SK-N-MC (cell line): ENCODE measurements around the gene ADAM15.
A peak's percentile ranks its signal among the peaks of the same experiment; 100 is the strongest.

Source experiments
- DNase-seq: peaks from one replicate; pipeline ENCODE4 v3.0.0-alpha.2; 2011; ENCODE audit warnings: low read depth, low spot score
- H3K27ac ChIP-seq: fragments of 200-600 bp; sonication (generic); 2 replicates; pipeline ENCODE4 v1.5.1; 2016; ENCODE audit warnings: mixed run types
- H3K36me3 ChIP-seq: fragments of 200-600 bp; sonication (generic); 2 replicates; pipeline ENCODE4 v1.6.1; 2017; ENCODE audit warnings: antibody characterized with exemption, low read length, mixed read lengths; ENCODE audit not compliant: insufficient read depth
- H3K4me3 ChIP-seq: fragments of 200-600 bp; sonication (generic); 2 replicates; pipeline ENCODE4 v1.5.1; 2016
- H3K9ac ChIP-seq: fragments of 200-600 bp; sonication (generic); 2 replicates; pipeline ENCODE4 v1.8.0; 2017; ENCODE audit warnings: mixed run types, mixed read lengths; ENCODE audit not compliant: insufficient read length
- H3K9me3 ChIP-seq: fragments of 200-600 bp; sonication (generic); 2 replicates; pipeline ENCODE4 v1.6.1; 2017; ENCODE audit warnings: low read depth, mild to moderate bottlenecking, antibody characterized with exemption, low read length, moderate library complexity, mixed read lengths
- EZH2 ChIP-seq: fragments of 200-600 bp; sonication (generic); IDR thresholded peaks from one replicate; pipeline ENCODE4 v1.6.1; 2017; ENCODE audit warnings: antibody characterized with exemption
- FOXP2 ChIP-seq: optimal IDR thresholded peaks from 2 replicates; pipeline ENCODE3; 2011; ENCODE audit warnings: mild to moderate bottlenecking, moderate library complexity; ENCODE audit not compliant: insufficient read depth; ENCODE audit errors: extremely low read length, control extremely low read depth
- POLR2AphosphoS5 ChIP-seq: IDR thresholded peaks from 2 replicates; pipeline ENCODE4 v1.6.1; 2012; ENCODE audit warnings: mild to moderate bottlenecking, low read depth, low read length, borderline replicate concordance

The ADAM15 gene

DNA sequence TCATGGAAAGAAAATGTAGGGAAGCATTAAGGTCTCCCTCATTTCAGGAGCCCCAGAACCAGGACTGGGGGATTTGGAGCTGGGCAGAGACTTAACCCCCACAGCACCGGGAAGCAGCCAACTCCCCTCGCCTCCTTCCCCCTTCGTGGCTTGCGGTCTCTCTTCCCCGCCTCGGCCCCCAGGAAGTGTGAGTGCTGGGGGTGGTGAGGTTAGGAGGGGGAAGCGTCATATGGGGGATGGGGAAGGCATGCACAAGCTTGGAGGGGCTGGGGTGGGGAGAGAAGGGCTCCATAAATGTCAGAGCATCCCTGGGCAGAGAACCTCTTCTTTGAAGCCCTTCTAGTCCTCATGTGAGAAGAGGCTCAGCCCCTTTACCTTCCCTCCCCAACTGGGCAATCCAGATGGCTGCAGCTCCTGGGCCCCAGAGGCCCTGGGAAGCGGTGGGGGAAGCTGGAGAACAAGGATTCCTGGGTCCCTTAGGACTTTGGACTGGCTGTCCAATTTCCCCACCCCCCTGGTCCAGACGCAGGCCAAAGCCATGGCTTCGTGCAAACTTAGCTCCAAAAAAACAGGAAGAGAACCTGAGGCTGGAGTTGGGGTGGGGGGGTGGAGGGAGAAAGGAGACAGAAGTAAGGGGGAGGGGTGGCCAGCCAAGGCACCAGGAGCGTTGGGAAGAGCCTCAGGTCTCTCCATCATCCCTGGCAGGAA lies 40.8 kb upstream of the ADAM15 start:
- Histone ChIP-seq H3K9ac (no peak overlapping the region), H3K36me3 (no peaks in the 10 kb centered on the region; the same call in 1 of the 2 replicates), H3K27ac (peak overlapping the region; percentile 9; the same call in 1 of the 2 replicates), H3K9me3 (no peaks in the 10 kb centered on the region), H3K4me3 (no peak overlapping the region)
- TF ChIP-seq FOXP2 (no peak), POLR2AphosphoS5 (no peak)
- no peak for DNase-seq

DNA sequence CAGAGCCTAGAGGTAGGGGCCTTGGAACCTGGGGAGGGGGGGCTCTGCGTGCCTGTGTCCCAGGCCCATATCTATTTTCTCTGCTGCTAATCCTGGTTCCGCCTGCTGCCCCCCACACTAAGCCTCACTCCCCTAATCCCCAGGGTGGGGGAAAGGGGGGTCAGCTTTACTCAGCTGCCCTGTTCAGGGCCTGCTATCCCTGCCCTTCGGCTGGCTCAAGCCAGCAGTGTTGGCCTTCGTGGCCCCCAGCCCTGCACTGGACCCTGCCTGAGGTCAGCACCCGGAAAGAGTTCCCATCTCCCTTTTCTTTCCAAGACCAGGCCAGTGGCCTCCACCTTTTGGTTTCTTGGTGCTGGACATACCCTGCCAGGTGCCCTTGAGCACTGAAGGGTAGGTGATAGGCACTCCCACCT lies 40.1 kb upstream of the ADAM15 start:
- TF ChIP-seq POLR2AphosphoS5 (no peak), FOXP2 (no peak), EZH2 (no peak)
- H3K36me3 ChIP-seq = peaks cover 2% of the 10 kb centered on the region; the same call in 1 of the 2 replicates
- no peak overlapping the region for H3K27ac ChIP-seq
- H3K4me3 ChIP-seq = no peak overlapping the region
- DNase-seq = no peak
- H3K9ac ChIP-seq = no peak overlapping the region
- H3K9me3 ChIP-seq = no peaks in the 10 kb centered on the region

DNA sequence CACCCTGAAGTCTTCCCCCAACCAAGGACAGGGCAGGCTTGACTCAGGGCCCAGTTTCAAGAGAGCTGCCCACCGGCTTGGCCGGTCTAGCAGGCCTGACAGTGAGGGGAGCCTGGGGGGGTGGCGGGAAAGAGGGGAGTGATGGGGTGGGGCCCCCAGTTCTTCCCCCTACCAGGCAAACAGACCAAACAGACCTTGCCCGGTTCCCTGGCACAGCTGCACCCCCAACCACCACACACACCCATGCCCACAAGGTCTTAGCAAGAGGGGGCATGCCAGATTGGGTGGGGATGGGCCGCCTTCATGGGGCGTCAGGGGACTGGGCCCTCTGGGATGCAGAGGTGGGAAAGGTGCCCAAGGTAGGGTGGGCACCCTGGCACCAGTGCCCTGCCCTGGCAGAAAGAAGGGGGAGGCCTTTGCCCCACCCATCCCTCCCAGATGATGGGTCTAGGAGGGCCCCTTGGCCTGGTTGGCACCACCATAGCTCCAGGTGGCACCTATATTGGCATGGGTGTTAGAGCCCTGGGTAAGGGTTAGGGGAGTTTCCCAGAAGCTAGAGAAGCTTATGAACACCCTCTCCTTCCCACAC lies 39.6 kb upstream of the ADAM15 start:
- peaks cover 7% of the 10 kb centered on the region; the same call in 1 of the 2 replicates for H3K36me3 ChIP-seq
- H3K27ac ChIP-seq = no peak overlapping the region
- no peak for DNase-seq
- no peaks in the 10 kb centered on the region for H3K9me3 ChIP-seq
- TF ChIP-seq FOXP2 (no peak), POLR2AphosphoS5 (no peak), EZH2 (no peak)
- H3K4me3 ChIP-seq = no peak overlapping the region
- H3K9ac ChIP-seq = no peak overlapping the region

DNA sequence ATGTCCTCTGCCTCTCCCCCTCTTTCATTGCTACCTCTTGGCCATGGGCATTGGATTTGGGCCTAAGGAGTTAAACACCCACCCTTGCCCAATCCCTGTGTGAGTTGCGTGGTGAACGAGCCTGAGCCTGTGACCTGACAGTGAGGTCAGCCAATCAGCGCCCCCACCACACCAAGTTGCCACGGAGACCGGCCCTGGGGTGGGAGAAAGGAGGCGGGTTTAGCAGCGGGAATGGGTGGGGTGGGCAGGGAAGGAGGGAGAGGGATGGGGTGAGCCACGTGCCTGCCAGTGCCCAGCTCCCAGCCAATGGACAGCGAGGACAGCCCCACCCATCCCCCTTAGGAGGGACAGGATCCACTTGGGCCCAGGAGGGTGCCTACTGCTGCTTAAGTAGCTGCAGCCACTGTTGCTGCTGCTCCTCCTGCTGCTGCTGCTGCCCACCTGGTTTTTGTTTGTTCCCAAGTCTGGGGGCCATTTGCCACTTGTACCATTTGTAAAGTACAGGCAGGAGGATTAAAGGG lies 39.0 kb upstream of the ADAM15 start:
- 0 out of 2 replicates have a peak, but pooled peaks have one; percentile 12 for TF ChIP-seq POLR2AphosphoS5
- TF ChIP-seq EZH2 = no peak
- TF ChIP-seq FOXP2 = no peak
- Histone ChIP-seq H3K9ac (no peak overlapping the region), H3K4me3 (no peak overlapping the region), H3K9me3 (no peaks in the 10 kb centered on the region), H3K27ac (peak overlapping the region; percentile 54), H3K36me3 (peaks cover 10% of the 10 kb centered on the region; the same call in 1 of the 2 replicates)
- no peak for DNase-seq

DNA sequence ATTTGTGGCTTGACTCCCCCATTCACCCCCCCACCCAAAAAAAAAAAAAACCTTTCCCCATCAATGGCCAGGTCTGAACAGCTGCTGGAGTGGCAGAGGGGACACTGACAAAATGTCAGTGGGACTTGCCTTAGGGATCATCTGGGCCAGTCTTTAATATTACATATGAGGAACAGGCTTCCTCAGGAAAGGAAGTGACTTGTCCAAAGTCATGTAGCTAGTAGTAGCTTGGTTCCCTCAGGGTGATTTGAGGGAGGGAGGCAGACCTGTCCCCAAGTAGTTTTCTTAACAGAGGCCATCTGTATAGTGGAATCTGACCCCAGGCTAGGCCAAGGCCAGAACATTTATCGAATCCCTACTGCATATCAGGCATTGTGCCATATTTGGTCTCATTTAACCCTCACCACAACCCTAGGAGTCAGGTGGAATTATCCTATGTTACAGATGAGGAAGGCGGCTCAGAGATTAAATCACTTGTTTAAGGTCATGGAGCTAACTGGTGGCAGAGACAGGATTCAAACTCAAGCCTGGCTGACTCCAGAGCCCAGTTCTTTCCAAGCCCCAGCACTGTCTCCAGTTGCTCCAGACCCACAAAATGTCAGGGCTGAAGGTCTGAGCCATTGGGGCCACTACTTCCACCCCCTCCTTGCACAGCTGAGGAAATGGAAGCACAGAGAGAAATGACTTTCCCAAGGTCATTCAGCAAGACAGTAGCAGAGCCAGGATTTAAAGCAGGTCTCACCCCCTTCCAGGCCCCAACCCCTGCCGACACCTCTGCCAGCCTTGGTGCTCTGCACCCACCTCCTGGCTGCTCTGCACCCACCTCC lies 38.1 kb upstream of the ADAM15 start:
- Histone ChIP-seq H3K4me3 (no peak overlapping the region), H3K27ac (peak overlapping the region; percentile 54; the same call in 1 of the 2 replicates), H3K36me3 (peaks cover 10% of the 10 kb centered on the region; the same call in 1 of the 2 replicates), H3K9me3 (no peaks in the 10 kb centered on the region), H3K9ac (no peak overlapping the region)
- no peak for DNase-seq
- TF ChIP-seq EZH2 (no peak), POLR2AphosphoS5 (no peak), FOXP2 (no peak)

DNA sequence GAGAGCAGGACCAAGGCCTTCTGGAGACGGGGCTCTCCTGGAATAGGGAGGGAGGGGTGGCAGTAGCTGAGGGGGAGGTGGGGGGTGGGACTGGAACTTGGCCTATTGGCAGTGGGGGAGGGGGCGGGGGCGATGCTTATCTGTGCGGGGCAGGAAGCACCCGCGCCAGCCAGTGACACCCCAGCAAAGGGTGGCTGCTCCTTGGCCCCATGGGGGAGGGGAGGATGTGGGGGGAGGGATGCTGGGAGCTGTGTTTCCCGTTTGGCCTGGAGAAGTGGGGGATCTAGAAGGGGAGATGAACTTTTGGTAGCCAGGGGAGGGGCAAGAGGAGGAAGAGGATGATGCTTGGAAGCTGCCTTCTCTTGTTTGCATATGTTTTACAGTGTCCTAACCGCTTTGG lies 37.5 kb upstream of the ADAM15 start:
- no peak for TF ChIP-seq EZH2
- no peak for TF ChIP-seq POLR2AphosphoS5
- no peak for TF ChIP-seq FOXP2
- Histone ChIP-seq H3K4me3 (no peak overlapping the region), H3K9me3 (no peaks in the 10 kb centered on the region), H3K27ac (no peak overlapping the region), H3K36me3 (peaks cover 10% of the 10 kb centered on the region; the same call in 1 of the 2 replicates), H3K9ac (no peak overlapping the region)
- no peak for DNase-seq

DNA sequence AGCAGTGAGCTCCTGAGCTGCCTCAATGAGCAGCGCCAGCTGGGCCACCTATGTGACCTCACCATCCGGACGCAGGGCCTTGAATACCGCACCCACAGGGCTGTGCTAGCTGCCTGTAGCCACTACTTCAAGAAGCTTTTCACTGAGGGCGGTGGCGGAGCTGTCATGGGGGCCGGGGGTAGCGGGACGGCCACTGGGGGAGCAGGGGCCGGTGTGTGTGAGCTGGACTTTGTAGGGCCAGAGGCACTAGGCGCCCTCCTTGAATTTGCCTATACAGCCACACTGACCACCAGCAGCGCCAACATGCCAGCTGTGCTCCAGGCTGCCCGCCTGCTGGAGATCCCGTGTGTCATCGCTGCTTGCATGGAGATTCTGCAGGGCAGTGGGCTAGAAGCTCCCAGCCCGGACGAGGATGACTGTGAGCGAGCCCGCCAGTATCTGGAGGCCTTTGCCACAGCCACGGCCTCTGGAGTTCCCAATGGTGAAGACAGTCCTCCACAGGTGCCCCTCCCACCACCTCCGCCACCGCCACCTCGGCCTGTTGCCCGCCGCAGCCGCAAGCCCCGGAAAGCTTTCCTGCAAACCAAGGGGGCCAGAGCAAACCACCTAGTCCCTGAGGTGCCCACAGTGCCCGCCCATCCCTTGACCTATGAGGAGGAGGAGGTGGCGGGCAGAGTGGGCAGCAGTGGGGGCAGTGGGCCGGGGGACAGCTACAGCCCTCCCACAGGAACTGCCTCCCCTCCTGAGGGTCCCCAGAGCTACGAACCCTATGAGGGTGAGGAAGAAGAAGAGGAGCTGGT lies 36.2 kb upstream of the ADAM15 start:
- TF ChIP-seq FOXP2 (no peak), POLR2AphosphoS5 (no peak), EZH2 (no peak)
- Histone ChIP-seq H3K36me3 (peaks cover 10% of the 10 kb centered on the region; the same call in 1 of the 2 replicates), H3K9ac (no peak overlapping the region), H3K4me3 (no peak overlapping the region), H3K9me3 (no peaks in the 10 kb centered on the region), H3K27ac (no peak overlapping the region)
- no peak for DNase-seq
